A673 (cell line): ENCODE data around the gene RNF6.

Experiments
- EZH2 ChIP-seq: fragments of 200-600 bp; sonication (generic); IDR thresholded peaks from 2 replicates; pipeline ENCODE4 v1.6.1; 2017; ENCODE audit warnings: borderline replicate concordance, low read depth, mild to moderate bottlenecking, mixed read lengths, antibody characterized with exemption, low read length; ENCODE audit not compliant: poor library complexity, severe bottlenecking
- TF ChIP-seq, protein P1 (sequence below): fragments of 300-800, 200-600 bp; sonication (generic); conservative IDR thresholded peaks from 2 replicates; pipeline ENCODE4 v1.5.1; 2017; ENCODE audit warnings: low read depth, mild to moderate bottlenecking, antibody characterized with exemption, low read length, moderate library complexity, mixed read lengths

DNA sequence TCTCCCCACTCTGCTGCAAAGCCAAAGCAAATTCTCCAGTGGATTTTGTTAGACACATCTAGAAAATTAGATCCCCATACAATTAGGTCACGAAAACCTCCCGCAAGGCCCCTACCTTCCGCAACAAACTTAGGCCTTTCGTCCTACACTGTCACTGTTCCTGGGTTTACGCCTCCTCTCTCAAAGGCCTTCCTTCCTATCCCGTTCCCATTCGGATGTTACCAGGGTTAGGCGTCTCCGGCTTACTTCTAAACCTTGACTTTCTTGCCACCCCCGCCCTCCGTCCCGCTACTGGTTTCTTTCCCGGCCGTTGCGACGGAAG is 754 bp downstream of the RNF6 start:
- TF ChIP-seq, protein P1, sequence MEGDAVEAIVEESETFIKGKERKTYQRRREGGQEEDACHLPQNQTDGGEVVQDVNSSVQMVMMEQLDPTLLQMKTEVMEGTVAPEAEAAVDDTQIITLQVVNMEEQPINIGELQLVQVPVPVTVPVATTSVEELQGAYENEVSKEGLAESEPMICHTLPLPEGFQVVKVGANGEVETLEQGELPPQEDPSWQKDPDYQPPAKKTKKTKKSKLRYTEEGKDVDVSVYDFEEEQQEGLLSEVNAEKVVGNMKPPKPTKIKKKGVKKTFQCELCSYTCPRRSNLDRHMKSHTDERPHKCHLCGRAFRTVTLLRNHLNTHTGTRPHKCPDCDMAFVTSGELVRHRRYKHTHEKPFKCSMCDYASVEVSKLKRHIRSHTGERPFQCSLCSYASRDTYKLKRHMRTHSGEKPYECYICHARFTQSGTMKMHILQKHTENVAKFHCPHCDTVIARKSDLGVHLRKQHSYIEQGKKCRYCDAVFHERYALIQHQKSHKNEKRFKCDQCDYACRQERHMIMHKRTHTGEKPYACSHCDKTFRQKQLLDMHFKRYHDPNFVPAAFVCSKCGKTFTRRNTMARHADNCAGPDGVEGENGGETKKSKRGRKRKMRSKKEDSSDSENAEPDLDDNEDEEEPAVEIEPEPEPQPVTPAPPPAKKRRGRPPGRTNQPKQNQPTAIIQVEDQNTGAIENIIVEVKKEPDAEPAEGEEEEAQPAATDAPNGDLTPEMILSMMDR, result no peak
- TF ChIP-seq EZH2, result no peak
